Caco-2 (cell line): ENCODE data around the gene DAB1. TPM values are rescaled to one million over a fixed set of nuclear protein-coding genes. Genes with fewer than 3 reads are reported as not detected.

Experiments
- BruUV-seq: library from RNA; stranded (reverse); fragments of 400-500 nt; replicated peaks from 2 replicates; lab custom pipeline; 2021; lab: Mats Ljungman, UMichigan
- CTCF ChIA-PET: fragments of 300-600 bp; sonication (Branson Sonifier 250); formaldehyde crosslinking; loops from one replicate; lab custom pipeline; 2022; ENCODE audit warnings: antibody characterized with exemption; lab: Charles Lee
- POLR2A ChIA-PET: fragments of 300-600 bp; sonication (Branson Sonifier 250); formaldehyde crosslinking; loops from one replicate; lab custom pipeline; 2022; ENCODE audit warnings: antibody characterized with exemption; lab: Charles Lee
- DNase-seq, 2 experiments: peaks; one replicate each; pipeline versions ENCODE4 v3.0.0 to v3.0.0-alpha.2; 2020 to 2022
- H3K27me3 ChIP-seq: replicated peaks from 2 replicates; pipeline ENCODE4 v1.6.0; 2011; ENCODE audit warnings: low read length; ENCODE audit not compliant: control insufficient read depth, insufficient read depth
- H3K36me3 ChIP-seq: 2 replicates; pipeline ENCODE4 v1.5.1; 2011; ENCODE audit warnings: low read length; ENCODE audit not compliant: control insufficient read depth, insufficient read depth
- H3K4me1 ChIP-seq: fragments of 250-450 bp; sonication (Bioruptor Pico); 2 replicates; pipeline ENCODE4 v1.5.1; 2020; ENCODE audit warnings: mild to moderate bottlenecking
- H3K4me3 ChIP-seq: 2 replicates; pipeline ENCODE4 v1.5.1; 2011; ENCODE audit warnings: low read depth, mild to moderate bottlenecking, control low read depth, low read length
- H3K9me3 ChIP-seq: fragments of 250-450 bp; sonication (Bioruptor Pico); 2 replicates; pipeline ENCODE4 v1.5.1; 2020; ENCODE audit warnings: mild to moderate bottlenecking, moderate library complexity
- H3K27ac Mint-ChIP-seq: one replicate; pipeline ENCODE4 v1.8.0; 2022; ENCODE audit warnings: mixed read lengths; ENCODE audit not compliant: unreplicated experiment
- H3K27me3 Mint-ChIP-seq: one replicate; pipeline ENCODE4 v1.8.0; 2022; ENCODE audit warnings: mixed read lengths; ENCODE audit not compliant: insufficient read depth, unreplicated experiment
- H3K36me3 Mint-ChIP-seq: one replicate; pipeline ENCODE4 v1.8.0; 2022; ENCODE audit warnings: mild to moderate bottlenecking, mixed read lengths; ENCODE audit not compliant: insufficient read depth, unreplicated experiment
- H3K4me1 Mint-ChIP-seq: one replicate; pipeline ENCODE4 v1.8.0; 2022; ENCODE audit warnings: low read depth, mixed read lengths; ENCODE audit not compliant: unreplicated experiment
- H3K4me3 Mint-ChIP-seq: one replicate; pipeline ENCODE4 v1.8.0; 2022; ENCODE audit warnings: mild to moderate bottlenecking, moderate library complexity, mixed read lengths; ENCODE audit not compliant: unreplicated experiment
- H3K9me3 Mint-ChIP-seq: one replicate; pipeline ENCODE4 v1.8.0; 2022; ENCODE audit warnings: mixed read lengths; ENCODE audit not compliant: unreplicated experiment
- intact Hi-C: fragments of 100-400 bp; cut with micrococcal nuclease; formaldehyde crosslinking; loops from one replicate; pipeline ENCODE4 v1.10.0; 2022; ENCODE audit not compliant: unreplicated experiment
- total RNA-seq: library from RNA; stranded (reverse); gene quantifications from 2 replicates; pipeline ENCODE4 v1.2.3, GENCODE V29; 2022
- TF ChIP-seq, protein P1 (sequence below), 2 experiments: fragments of 200-600 bp in 1 of 2; IDR thresholded peaks; 1 replicate in 1 of 2; 2 replicates in 1 of 2; pipeline versions ENCODE4 v1.5.1 to v1.8.0; 2011 to 2022; ENCODE audit warnings: antibody characterized with exemption in 1 of 2, control low read depth in 1 of 2, inconsistent platforms in 1 of 2, low read depth in 1 of 2, low read length in 1 of 2, mild to moderate bottlenecking in 1 of 2, moderate library complexity in 1 of 2; ENCODE audit not compliant: insufficient read depth in 1 of 2, severe bottlenecking in 1 of 2, unreplicated experiment in 1 of 2

The DAB1 gene
- total RNA-seq, 1 experiment from 2014 or later = 0.32 TPM

DNA sequence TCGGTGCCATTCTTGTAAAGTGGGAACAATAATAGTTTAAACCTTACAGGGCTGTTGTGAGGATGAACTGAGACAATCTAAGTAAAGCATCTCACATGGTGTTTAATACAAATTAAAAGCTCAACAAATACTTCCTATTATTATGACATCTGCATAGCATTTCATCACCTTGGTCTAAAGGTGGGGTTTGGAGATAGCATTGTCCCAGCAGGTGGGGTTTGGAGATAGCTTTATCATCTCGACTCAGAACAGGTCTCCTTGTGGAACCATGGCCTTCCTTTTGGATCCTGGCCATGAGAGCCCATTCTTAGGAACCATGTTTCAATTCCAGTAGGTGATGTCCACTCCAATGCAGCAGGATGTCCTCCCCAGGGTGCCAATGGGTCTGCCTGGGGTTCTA, 437.5 kb downstream of the DAB1 start:
- intact Hi-C loops = loop anchor here (1.0 to 5.0 kb wide), 2 partner anchors 81 to 154 kb away; no protein-coding TSS in a partner anchor
- H3K4me1 Mint-ChIP-seq = peaks cover 20% of the 10 kb centered on the region
- peak overlapping the region; percentile 67 for H3K27ac Mint-ChIP-seq
- H3K27me3 Mint-ChIP-seq = no peaks in the 10 kb centered on the region
- Histone ChIP-seq H3K4me3 (no peak overlapping the region), H3K27me3 (no peaks in the 10 kb centered on the region), H3K36me3 (no peaks in the 10 kb centered on the region), H3K9me3 (no peaks in the 10 kb centered on the region), H3K4me1 (peaks cover 25% of the 10 kb centered on the region)
- no peak overlapping the region for H3K4me3 Mint-ChIP-seq
- BruUV-seq = no TSS peak
- no peak for DNase-seq
- H3K9me3 Mint-ChIP-seq = no peaks in the 10 kb centered on the region
- TF ChIP-seq, protein P1, sequence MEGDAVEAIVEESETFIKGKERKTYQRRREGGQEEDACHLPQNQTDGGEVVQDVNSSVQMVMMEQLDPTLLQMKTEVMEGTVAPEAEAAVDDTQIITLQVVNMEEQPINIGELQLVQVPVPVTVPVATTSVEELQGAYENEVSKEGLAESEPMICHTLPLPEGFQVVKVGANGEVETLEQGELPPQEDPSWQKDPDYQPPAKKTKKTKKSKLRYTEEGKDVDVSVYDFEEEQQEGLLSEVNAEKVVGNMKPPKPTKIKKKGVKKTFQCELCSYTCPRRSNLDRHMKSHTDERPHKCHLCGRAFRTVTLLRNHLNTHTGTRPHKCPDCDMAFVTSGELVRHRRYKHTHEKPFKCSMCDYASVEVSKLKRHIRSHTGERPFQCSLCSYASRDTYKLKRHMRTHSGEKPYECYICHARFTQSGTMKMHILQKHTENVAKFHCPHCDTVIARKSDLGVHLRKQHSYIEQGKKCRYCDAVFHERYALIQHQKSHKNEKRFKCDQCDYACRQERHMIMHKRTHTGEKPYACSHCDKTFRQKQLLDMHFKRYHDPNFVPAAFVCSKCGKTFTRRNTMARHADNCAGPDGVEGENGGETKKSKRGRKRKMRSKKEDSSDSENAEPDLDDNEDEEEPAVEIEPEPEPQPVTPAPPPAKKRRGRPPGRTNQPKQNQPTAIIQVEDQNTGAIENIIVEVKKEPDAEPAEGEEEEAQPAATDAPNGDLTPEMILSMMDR (IDR thresholded peaks at IDR 0.05; ENCODE audit: insufficient read depth in 1 of 2, low read depth in 1 of 2, low read length in 1 of 2, severe bottlenecking in 1 of 2, unreplicated experiment in 1 of 2) = no peak
- no peaks in the 10 kb centered on the region for H3K36me3 Mint-ChIP-seq
- POLR2A ChIA-PET = interaction anchor here (1.3 kb wide), 1 partner anchor 75 kb away, joined by 3 read pairs; no protein-coding TSS in a partner anchor
- CTCF ChIA-PET = interaction anchor here (0.5 to 1.2 kb wide), 2 partner anchors 24 to 75 kb away, joined by 4 read pairs; no protein-coding TSS in a partner anchor

GRCh38 chr1:56985857-56986256, 438.0 kb downstream of the DAB1 start:
- CTCF ChIA-PET = interaction anchor here (0.7 to 1.2 kb wide), 2 partner anchors 75 to 154 kb away, joined by 3 to 4 read pairs; no protein-coding TSS in a partner anchor
- POLR2A ChIA-PET = interaction anchor here (0.7 to 1.3 kb wide), 2 partner anchors 75 kb away, joined by 3 read pairs; no protein-coding TSS in a partner anchor
- intact Hi-C loops = loop anchor here (1.0 to 5.0 kb wide), 3 partner anchors 81 to 295 kb away; no protein-coding TSS in a partner anchor

GRCh38 chr1:56983484-56983883, 440.4 kb downstream of the DAB1 start:
- ChIA-PET CTCF (no interaction called here), POLR2A (no interaction called here)
- DNase-seq = no peak
- Mint-ChIP-seq H3K27me3 (no peaks in the 10 kb centered on the region), H3K4me1 (peaks cover 20% of the 10 kb centered on the region), H3K36me3 (no peaks in the 10 kb centered on the region), H3K4me3 (no peak overlapping the region), H3K27ac (peak overlapping the region; percentile 70), H3K9me3 (no peaks in the 10 kb centered on the region)
- Histone ChIP-seq H3K4me1 (peaks cover 25% of the 10 kb centered on the region), H3K9me3 (no peaks in the 10 kb centered on the region), H3K4me3 (no peak overlapping the region), H3K27me3 (no peaks in the 10 kb centered on the region), H3K36me3 (no peaks in the 10 kb centered on the region)
- no TSS peak for BruUV-seq
- TF ChIP-seq, protein P1 (IDR thresholded peaks at IDR 0.05; ENCODE audit: insufficient read depth in 1 of 2, low read depth in 1 of 2, low read length in 1 of 2, severe bottlenecking in 1 of 2, unreplicated experiment in 1 of 2) = no peak
- intact Hi-C loops = no loop called here

More at GRCh38 chr1:56985857-56986256, 438.0 kb downstream of the DAB1 start:
- Histone ChIP-seq H3K27me3 (no peaks in the 10 kb centered on the region), H3K4me3 (no peak overlapping the region), H3K36me3 (no peaks in the 10 kb centered on the region), H3K4me1 (peaks cover 25% of the 10 kb centered on the region), H3K9me3 (no peaks in the 10 kb centered on the region)
- no peaks in the 10 kb centered on the region for H3K9me3 Mint-ChIP-seq
- TF ChIP-seq, protein P1 (IDR thresholded peaks at IDR 0.05; ENCODE audit: insufficient read depth in 1 of 2, low read depth in 1 of 2, low read length in 1 of 2, severe bottlenecking in 1 of 2, unreplicated experiment in 1 of 2) = no peak
- peaks cover 20% of the 10 kb centered on the region for H3K4me1 Mint-ChIP-seq
- DNase-seq = peak; percentile 68 to 72
- H3K27ac Mint-ChIP-seq = peak overlapping the region; percentile 67
- no peaks in the 10 kb centered on the region for H3K27me3 Mint-ChIP-seq
- H3K4me3 Mint-ChIP-seq = peak overlapping the region; percentile 22
- no peaks in the 10 kb centered on the region for H3K36me3 Mint-ChIP-seq
- BruUV-seq = no TSS peak
